ENCODE measurements around the gene ADGRG1.

- TF ChIP-seq POLR2A (IDR thresholded peaks at IDR 0.05) (no peak), EP300 (IDR thresholded peaks at IDR 0.05) (no peak), POLR2AphosphoS5 (IDR thresholded peaks at IDR 0.05) (no peak)
- TF ChIP-seq, protein P1, sequence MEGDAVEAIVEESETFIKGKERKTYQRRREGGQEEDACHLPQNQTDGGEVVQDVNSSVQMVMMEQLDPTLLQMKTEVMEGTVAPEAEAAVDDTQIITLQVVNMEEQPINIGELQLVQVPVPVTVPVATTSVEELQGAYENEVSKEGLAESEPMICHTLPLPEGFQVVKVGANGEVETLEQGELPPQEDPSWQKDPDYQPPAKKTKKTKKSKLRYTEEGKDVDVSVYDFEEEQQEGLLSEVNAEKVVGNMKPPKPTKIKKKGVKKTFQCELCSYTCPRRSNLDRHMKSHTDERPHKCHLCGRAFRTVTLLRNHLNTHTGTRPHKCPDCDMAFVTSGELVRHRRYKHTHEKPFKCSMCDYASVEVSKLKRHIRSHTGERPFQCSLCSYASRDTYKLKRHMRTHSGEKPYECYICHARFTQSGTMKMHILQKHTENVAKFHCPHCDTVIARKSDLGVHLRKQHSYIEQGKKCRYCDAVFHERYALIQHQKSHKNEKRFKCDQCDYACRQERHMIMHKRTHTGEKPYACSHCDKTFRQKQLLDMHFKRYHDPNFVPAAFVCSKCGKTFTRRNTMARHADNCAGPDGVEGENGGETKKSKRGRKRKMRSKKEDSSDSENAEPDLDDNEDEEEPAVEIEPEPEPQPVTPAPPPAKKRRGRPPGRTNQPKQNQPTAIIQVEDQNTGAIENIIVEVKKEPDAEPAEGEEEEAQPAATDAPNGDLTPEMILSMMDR (IDR thresholded peaks at IDR 0.05), result no peak
Observed at GRCh38 chr16:57623251-57624043, 5.0 kb upstream of the ADGRG1 start.
